GM19023 (cell line): Measurements from ENCODE around the gene SIGMAR1.

Experiments
- ATAC-seq: cut with Tn5 transposase; IDR thresholded peaks from one replicate; pipeline ENCODE4 v1.9.1; 2021; ENCODE audit warnings: mild to moderate bottlenecking, moderate library complexity; ENCODE audit not compliant: unreplicated experiment

SIGMAR1 gene

DNA sequence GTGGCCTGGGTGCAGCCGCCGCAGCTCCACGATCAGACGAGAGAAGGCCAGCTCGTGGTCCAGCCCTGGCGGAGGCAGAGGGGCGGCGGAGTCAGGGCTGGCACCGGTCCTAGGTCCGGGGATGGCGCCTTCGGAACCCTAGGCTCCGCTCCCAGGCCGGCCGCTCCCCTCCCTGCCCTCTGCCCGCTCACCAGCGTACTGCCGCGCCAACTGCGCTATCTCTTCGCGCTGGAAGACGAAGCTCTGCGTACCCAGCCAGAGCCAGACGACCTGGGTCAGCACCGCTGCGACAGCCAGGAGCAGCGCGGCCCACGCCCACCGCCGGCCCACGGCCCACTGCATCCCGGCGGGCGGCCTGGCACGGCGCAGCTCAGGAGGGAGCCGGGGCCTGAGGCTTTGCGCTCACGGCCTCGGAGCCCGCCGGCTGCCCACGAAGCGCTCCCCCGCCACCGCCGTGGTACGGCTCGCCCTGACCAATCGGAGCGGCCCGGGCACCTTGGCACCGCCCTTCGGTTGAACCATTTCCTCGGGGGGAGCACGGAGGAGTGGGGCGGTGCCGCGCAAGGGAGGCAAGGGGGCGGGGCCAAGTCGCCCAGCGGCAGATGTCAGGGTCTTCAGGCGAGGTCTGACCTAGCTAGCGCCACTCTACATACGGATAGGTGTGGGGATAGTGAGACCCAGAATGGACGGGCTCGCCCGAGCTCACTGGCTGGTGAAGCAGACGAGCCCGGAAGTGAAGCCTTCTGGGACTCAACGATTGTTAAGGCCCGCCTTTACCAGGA is at the start of gene SIGMAR1:
TSS of gene SIGMAR1 (minus strand) at position 432 of the 782 bp plus-strand sequence. CDS start at position 342, 90 bp downstream.
- ATAC-seq = peak; percentile 87

DNA sequence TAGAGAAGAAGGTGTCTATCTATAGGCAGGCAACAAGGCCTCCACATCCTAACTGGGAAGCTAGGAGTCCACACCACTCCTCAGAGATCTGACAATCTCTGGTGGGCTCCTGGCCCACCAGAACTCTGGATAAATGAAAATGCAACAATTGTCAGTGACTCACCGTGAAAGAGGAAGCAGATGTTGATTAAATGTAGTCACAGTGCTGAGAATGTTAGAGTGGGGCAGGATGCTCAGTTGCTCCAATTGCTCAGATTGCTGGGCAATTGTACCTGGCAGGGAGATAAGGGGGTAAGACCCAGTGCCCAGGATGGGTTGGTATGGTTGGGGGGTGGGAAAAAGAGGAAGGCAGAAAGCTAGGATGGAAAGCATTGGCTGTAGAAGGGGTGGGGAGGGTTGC is 49.1 kb upstream of the SIGMAR1 start:
- ATAC-seq = no peak

DNA sequence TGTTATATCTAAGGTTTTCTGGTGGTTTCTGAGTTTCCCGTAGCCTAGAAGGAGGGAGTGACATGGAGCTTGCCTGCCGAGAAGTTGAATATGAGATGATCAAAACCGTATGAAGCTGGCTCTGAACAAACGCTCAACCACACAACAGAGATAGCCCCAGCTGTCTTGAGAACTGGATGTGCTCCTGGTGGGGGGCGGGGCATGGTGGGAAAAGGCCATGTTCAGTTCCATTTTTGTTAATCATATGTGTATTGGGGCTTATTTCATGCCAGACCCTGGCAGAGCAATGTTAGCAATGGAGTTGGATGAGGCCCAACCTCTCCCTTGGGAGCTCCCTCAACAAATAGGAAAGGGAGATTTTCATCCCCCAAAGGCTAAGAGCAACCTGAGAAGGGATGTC is 48.6 kb upstream of the SIGMAR1 start:
- ATAC-seq = no peak

DNA sequence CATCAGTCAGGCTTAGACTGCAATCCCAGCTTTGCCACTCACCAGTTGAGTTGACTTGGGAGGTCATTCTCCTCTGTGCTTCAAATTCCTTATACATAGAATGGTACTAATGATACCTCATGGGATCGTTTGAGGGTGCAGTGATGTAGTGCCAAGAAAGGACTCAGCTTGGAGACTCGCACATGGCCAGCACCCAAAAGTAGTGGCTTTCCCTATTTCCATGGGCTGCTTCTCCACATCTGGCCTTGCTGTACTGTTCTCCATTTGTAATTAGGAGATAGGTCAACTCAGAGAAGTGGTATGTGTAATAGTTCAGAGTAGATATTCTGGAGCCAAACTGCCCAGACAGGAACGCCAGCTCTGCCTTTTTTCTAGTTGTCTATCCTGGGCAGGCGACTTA is 48.0 kb upstream of the SIGMAR1 start:
- no peak for ATAC-seq

DNA sequence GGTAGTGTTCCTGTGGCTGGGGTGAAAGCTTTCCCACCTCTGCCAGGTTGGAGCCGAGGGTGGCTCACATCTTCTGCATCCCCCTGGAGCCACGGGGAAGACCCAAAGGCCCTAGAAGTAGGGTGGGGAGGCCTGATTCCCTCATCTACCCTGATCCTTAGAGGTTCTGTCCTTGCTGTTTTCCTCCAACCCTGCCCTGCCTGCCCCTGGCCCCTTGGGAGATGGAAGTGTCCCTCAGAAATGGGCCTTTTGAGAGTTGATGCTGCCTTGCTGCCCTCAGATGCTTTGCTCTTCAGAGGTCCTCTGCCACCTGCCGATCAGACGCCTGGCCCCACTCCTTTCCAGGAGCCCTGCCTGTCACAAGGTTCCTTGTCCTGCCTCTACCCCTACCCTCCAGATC is 47.2 kb upstream of the SIGMAR1 start:
- no peak for ATAC-seq

DNA sequence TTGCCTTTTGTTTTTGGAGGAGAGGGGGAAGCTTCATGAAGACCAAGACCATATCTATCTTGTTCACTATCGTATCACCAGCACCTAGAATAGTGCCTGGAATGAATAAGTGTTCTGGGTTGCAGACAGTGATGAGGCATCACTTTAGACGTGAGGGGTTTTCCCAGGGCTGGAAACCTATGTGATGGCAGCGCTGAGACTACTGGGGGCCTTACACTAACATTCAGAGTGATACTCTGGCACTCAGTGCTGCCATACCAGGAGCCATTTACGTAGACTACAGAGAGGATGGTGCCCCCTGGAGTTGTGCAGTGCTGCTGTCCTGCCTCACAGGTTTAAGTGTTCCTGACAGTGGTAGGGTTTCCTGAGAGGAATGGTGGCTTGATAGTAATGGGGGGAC is 46.6 kb upstream of the SIGMAR1 start:
- no peak for ATAC-seq

DNA sequence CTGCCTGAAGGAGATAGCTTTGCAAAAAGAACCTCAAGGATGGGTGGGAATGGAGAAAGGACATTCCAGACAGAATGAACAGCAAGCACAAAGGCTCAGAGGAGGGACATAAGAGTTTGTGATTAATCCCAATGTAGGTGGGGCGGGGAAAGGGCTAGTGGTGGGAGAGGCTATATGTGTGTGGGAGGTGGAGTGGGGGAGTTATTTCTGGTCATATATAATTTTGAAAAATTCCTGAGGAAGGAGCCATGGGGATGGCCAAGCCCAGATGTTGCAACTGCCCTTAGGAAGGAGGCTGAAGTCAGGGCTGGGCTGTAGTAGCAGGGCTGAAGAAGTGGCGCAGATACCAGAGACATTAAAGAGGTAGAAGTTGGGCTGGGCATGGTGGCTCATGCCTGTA is 38.3 kb upstream of the SIGMAR1 start:
- ATAC-seq = no peak

DNA sequence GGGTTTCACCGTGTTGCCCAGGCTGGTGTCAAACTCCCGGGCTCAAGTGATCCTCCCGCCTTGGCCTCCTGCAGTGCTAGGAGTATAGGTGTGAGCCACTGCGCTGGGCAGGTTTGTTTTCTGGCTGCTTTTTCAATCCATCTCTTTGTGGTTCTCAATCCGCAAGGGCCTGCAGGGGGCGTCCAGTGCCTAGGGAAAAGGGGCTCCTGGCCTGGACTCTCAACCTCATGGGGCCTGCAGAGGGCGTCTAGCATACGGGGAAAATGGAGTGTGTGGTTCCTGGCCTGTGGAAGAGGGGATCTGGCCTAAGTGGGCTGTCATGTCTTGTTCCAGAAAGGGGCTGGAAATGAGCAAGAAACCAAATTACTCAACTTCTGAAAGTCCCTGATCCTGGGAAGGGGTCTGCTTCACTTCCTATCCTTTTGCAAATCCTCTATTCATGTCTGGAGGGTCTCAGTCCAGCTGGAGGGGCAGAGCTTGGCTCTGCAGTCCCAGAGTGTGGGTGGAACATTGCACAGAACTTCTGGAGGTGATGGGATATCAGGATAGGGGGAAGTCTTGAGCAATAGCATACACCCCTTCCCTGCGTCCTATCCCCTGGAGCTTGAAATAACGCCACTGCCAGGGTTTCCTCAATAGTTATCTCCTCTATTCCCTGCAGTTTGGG is 37.6 kb upstream of the SIGMAR1 start:
- ATAC-seq = no peak

DNA sequence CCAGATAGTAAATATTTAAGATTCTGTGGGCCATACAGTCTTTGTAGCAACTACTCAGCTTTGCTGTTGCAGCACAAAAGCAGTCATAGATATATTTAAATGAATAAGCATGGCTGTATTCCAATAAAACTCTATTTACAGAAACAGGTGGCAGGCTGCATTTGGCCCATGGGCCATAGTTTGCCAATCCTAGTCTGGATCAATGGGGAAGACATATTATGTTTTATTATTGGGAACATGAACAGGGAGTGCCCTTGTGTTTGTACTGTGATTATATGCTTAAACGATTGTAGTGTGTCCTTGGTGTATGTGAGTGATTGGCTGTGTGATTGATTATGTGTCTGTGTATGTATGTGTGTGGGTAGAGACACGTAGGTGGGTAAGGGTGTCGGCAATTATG is 36.9 kb upstream of the SIGMAR1 start:
- ATAC-seq = no peak

DNA sequence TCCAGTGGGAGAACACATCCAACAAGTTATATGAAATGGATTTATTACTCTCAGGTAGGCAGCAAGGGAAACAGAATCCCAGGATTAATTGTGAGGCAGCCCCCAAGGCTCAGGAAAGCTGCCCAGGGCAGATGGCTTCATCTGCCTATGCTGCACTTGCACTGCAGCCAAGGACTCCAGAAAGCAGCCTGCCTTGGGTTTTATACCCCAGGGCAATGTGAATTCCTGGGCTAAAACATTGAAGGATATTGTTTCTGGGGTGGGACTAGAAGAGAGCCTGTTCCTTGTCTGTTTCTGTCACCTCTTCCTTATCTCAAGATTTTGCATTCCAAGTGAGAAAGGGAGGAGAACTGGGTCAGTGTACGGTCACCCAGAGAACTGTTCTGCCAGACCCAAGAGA is 33.7 kb upstream of the SIGMAR1 start:
- no peak for ATAC-seq

DNA sequence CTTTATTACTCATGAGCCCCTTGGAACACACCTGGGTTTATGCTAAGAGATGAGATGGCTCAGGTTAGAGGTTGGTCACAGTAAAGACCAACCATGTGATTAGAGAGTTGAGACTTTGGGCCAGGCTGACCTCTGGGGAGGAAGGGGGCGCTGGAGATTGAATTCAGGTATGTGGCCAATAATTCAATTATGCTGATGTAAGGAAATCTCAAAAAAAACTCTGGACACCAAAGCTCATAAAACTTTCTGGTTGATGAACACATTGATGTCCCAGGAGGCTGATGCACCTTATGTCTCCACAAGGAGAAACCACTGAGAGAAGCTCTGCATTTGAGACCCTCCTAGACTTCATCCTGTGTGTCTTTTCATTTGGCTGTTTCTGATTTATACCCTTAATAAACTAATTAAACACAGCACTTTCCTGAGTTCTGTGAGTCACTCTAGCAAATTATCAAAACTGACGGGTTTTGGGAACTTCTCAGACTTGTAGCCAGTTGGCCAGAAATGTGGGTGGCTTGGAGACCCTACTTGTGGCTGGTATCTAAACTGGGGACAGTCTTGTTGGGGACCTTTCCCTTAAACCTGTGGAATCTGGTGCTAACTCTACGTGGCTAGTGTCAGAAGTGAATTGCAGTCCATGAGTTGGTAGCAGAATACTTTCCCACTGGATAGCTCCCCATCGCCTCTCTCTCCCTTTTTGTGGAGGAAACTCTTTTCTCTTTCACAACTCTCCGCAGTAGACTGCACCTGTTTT is 32.4 kb upstream of the SIGMAR1 start:
- ATAC-seq = no peak

DNA sequence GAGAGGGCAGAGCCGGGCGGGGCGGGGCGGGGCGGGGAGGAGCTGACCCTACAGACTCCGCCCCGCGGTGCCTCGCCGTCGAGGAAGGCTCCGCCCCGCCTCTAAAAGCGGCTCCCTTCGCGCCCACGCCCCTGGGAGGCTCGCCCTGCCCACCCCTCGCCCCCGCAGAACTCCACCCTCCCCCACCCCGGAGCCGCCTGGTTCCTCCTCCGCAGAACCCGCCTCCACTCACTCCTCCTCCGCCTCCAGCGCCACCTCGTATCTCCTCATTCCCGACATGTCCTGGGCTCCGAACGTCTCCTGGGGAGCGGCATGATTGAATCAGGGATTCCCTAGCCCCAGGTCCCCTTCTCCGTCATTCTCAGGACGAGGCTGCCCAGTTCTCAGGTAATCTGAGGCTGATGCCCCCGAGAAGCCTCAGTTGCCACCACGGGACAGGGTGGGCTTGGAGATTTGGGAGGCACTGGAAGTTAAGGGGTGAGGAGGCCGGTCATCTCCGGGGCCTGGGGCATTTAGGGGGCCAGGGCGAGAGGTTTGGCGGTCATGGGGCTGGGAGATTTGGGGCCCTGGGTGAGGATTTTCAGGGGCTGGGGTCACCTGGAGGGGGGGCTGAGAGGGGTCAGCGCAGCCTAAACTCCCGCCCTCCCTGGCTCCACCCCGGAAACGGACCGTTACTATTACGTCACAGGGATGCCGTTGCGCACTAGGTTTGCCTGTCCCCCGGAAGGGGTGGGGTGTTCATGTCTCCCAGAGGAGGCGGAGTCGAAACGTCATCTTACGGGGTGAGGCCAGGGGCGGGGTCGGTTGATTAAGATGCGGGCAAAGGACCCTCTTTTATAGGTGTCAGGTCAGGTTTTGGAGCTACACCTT is 28.0 kb upstream of the SIGMAR1 start:
- ATAC-seq = peak; percentile 71

DNA sequence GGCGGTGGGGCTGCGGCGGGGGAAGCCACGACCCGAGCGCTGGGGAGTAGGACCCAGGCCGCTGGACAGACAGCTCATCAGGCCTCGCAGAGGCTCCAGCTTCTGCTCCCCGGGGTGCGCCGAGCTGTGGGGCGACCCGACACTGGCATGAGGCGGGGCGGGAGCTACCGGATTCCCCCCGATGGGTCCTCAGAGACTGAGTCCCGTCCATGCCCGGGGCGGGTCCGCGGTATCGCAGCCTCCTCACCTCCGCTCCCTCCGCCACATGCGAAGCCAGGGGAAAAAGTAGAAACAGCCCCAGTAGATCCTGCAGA is 27.4 kb upstream of the SIGMAR1 start:
- peak; percentile 6 for ATAC-seq

DNA sequence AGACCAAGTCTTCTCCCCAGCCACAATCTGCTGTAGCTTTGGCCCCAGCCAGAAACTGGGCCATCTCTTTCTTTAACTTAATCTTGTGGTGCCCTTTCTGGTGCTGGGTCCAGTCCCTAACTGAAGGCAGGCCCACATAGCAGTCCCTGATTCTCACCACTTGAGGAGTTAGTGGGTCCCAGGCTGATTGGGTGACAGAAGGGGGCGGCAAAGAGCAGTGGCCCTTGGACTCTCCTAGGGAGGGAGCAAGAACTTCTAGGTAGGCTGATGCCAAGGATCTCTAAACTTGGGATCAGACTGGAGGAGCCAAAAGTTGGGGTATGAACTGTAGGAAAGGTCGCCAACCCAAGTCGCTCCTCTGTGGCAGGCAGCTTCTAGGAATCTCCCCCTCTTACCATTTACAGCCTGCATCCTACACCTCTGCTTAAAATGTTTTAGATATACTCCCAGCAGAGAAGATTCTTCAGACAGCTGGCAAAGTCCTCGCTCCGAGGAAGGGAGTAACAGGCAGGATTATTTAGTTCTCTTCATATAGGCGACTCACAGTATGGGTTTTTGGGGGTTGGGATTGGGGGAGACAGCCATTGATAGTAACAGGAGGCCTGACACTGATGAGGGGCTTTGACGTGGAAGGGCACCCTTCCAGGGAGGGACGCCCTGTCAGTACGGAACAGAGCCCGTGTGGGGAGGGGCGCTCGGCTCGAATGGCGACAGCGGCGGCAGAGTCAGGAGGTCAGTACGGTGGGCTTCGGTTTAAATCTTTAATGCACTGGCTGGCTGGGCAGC is 26.9 kb upstream of the SIGMAR1 start:
- ATAC-seq = peak; percentile 42

DNA sequence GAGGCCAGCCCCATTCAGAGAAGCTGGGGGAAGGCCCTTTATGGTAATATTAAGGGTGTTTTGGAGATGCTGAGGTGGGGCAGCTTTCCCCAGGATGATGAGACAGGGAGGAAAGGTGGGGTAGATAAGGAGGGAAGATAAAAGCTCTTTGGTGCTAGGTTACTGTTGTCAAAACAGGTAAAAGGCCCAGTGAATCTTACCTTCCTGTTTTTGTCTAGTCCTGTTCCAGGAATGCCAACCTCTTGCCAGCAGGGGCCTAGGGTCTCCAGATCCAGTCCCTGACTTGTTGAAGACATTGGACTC is 25.7 kb upstream of the SIGMAR1 start:
- ATAC-seq = no peak

DNA sequence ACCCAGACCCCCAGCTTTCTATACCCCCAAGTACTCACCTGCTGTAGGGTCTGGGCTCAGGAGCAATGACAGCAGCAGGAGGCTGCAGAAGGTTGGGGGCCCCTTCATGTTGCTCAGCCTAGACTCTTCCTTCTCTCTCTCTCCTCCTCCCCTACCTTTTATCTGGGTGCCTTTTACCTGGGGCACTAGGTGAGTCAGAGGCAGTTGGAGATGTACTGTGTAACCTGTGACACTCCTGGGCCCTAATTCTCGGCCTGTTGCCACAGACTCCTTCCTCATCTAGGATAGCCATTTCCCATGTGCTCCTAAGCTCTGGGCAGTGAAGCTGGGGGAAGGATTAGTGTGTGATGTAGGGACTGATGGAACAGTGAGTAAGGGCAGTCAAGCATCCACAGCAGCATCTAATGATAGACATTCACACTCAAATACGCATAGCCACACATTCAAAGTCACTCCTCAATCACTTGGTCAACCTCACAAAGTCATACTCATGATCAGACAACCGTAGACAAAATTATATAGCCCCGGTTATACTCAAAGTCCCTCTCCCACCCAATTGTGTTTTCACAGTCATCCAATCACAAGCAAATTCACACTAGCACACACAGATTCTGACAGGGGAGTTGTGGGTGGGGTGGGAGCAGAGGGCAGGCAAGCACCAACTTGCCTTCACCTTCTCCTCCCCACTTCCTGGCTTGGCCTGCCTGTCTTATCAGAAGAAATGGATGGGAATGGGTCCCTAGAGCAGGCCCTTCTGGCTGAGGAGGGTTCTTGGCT is 25.1 kb upstream of the SIGMAR1 start, which contains the start of gene CCL27:
TSS of gene CCL27 (minus strand) at position 132 of the 777 bp plus-strand sequence. CDS start at position 108, 24 bp downstream.
- no peak for ATAC-seq

DNA sequence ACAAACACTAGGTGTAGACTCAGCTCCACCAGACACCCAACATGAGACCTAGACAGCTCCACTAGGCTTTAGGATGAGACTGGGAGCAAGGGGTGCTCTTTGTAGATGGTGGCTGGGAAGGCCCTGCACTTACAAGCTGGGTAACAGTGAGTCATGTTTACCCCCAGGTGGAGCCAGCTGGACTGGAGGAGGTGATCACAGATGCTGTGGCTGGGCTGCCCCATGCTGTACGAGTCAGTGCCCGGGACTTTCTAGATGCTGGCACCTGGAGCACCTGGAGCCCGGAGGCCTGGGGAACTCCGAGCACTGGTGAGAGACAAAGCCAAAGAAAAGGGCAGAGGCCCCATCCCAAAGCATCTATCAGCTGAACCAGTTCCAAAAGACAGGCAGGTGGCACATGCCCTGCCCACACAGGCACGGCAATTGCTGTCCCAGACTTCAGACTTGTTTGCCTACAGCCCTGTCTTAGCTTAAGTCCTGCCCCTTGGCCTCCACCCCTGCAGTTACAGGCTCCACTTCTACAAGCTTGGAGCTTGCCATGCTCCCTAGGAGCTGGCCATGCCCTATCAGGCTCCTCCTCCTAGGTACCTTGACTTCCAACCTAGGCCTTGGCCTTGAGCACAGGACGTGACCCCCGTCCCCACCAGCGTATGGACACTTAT is 22.1 kb upstream of the SIGMAR1 start:
- no peak for ATAC-seq

DNA sequence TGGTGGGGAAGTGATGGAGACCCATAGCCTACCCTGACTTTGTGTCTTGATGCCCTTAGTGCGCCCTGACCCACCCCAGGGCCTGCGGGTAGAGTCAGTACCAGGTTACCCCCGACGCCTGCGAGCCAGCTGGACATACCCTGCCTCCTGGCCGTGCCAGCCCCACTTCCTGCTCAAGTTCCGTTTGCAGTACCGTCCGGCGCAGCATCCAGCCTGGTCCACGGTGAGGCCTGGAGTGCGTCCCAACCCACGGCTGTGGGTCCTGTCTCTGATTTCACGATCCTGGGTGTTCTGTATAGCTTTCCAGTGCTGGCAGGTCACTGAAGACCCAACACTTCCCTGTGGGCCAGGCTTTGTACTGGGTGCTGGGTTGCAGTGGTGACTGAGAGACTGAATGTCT is 20.9 kb upstream of the SIGMAR1 start:
- no peak for ATAC-seq

DNA sequence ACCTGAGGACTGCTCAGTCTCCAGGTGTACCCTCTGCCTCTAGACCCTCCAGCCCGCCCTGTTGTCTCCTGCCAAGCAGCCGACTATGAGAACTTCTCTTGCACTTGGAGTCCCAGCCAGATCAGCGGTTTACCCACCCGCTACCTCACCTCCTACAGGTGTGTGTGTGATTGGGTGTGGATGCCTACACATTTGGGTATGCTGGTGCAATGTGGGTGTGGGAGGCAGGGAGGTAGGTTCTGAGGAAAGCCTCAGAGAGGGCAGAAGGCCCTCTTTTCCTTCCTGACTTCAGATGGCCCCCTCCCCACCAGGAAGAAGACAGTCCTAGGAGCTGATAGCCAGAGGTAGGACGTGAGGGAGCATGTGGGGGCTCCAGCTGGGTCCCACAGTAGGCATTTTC is 19.4 kb upstream of the SIGMAR1 start:
- ATAC-seq = no peak
